HCT116 (cell line): ENCODE measurements around the gene POP5. TPM values are rescaled to one million over a fixed set of nuclear protein-coding genes. Genes with fewer than 3 reads are reported as not detected.

Source experiments
- ATAC-seq: fragments of 200-7000 bp; cut with Tn5 transposase; 2 replicates; pipeline ENCODE4 v1.9.1; 2020; ENCODE audit warnings: mild to moderate bottlenecking, moderate library complexity
- BruUV-seq: library from RNA; stranded (reverse); fragments of 400-500 nt; replicated peaks from 2 replicates; lab custom pipeline; 2021; lab: Mats Ljungman, UMichigan
- CTCF ChIA-PET: fragments of 300-600 bp; sonication (Branson Sonifier 250); formaldehyde crosslinking; loops from one replicate; lab custom pipeline; 2021; ENCODE audit warnings: antibody characterized with exemption; lab: Charles Lee
- POLR2A ChIA-PET: fragments of 300-600, 350-600 bp; sonication (Branson Sonifier 250); formaldehyde crosslinking; loops from one replicate; lab custom pipeline; 2021; ENCODE audit warnings: antibody characterized with exemption; lab: Charles Lee
- RAD21 ChIA-PET, 2 experiments: fragments of 300-600 bp; sonication (Branson Sonifier 250); formaldehyde crosslinking; loops; one replicate each; lab custom pipeline; 2023; ENCODE audit warnings: low total read pairs in 2 of 2; ENCODE audit not compliant: uncharacterized antibody in 2 of 2, unreplicated experiment in 2 of 2, low non-redundant PET in 1 of 2; lab: Charles Lee
- DNase-seq: peaks from one replicate; pipeline ENCODE4 v3.0.0-alpha.2; 2010; ENCODE audit warnings: low read depth, low spot score
- H2AFZ ChIP-seq: fragments of 200-600 bp; shearing (Covaris generic), sonication (generic); 2 replicates; pipeline ENCODE4 v1.6.1; 2017; ENCODE audit warnings: low read depth, mixed run types, mixed read lengths, antibody characterized with exemption, low read length; ENCODE audit not compliant: poor library complexity, severe bottlenecking
- H3K27ac ChIP-seq: 2 replicates; pipeline ENCODE4 v1.5.1; 2012; ENCODE audit warnings: low read depth, low read length
- H3K27me3 ChIP-seq: fragments of 200-600 bp; sonication (generic); 2 replicates; pipeline ENCODE4 v1.6.1; 2016; ENCODE audit warnings: mixed run types, low read length, mixed read lengths; ENCODE audit not compliant: insufficient read depth
- H3K36me3 ChIP-seq, 2 experiments: fragments of 200-500 bp in 1 of 2; fragments of 200-600 bp in 1 of 2; sonication (Bioruptor generic) in 1 of 2; sonication (generic) in 1 of 2; 2 replicates each; pipeline versions ENCODE4 v1.5.1 to v1.6.1; 2014 to 2016; ENCODE audit warnings: low read length in 2 of 2, inconsistent platforms in 1 of 2, mixed read lengths in 1 of 2, mixed run types in 1 of 2; ENCODE audit not compliant: insufficient read depth in 2 of 2, control insufficient read depth in 1 of 2
- H3K4me1 ChIP-seq, 2 experiments: fragments of 200-600 bp in 1 of 2; sonication (generic) in 1 of 2; 2 replicates each; pipeline versions ENCODE4 v1.5.1 to v1.6.1; 2012 to 2017; ENCODE audit warnings: low read length in 2 of 2, inconsistent platforms in 1 of 2, mild to moderate bottlenecking in 1 of 2, mixed read lengths in 1 of 2, mixed run types in 1 of 2, moderate library complexity in 1 of 2; ENCODE audit not compliant: insufficient read depth in 2 of 2, control insufficient read depth in 1 of 2
- H3K4me2 ChIP-seq: fragments of 200-600 bp; sonication (generic); 2 replicates; pipeline ENCODE4 v1.6.1; 2017; ENCODE audit warnings: mixed run types, low read length, mixed read lengths
- H3K4me3 ChIP-seq, 2 experiments: fragments of 200-600 bp in 1 of 2; sonication (generic) in 1 of 2; replicated peaks in 1 of 2; 2 replicates each; pipeline ENCODE4 v1.5.1; 2011 to 2016; ENCODE audit warnings: low read length in 2 of 2, control low read depth in 1 of 2, low read depth in 1 of 2, mild to moderate bottlenecking in 1 of 2, mixed read lengths in 1 of 2, mixed run types in 1 of 2
- H3K79me2 ChIP-seq: fragments of 200-600 bp; sonication (generic); 2 replicates; pipeline ENCODE4 v1.6.1; 2017; ENCODE audit warnings: mild to moderate bottlenecking, mixed run types, low read length, moderate library complexity, mixed read lengths; ENCODE audit not compliant: insufficient read depth
- H3K9ac ChIP-seq: fragments of 200-600 bp; sonication (generic); 2 replicates; pipeline ENCODE4 v1.6.1; 2016; ENCODE audit warnings: low read length, mixed read lengths
- H3K9me2 ChIP-seq: fragments of 200-600 bp; sonication (generic), shearing (Covaris generic); 2 replicates; pipeline ENCODE4 v1.6.1; 2017; ENCODE audit warnings: mixed run types, mild to moderate bottlenecking, moderate library complexity; ENCODE audit not compliant: insufficient read depth
- H3K9me3 ChIP-seq, 2 experiments: fragments of 200-500 bp in 1 of 2; fragments of 200-600 bp in 1 of 2; sonication (Bioruptor generic) in 1 of 2; sonication (generic) in 1 of 2; 2 replicates each; pipeline ENCODE4 v1.6.1; 2014 to 2017; ENCODE audit warnings: low read length in 2 of 2, mixed read lengths in 2 of 2, inconsistent platforms in 1 of 2, low read depth in 1 of 2, mild to moderate bottlenecking in 1 of 2, mixed run types in 1 of 2, moderate library complexity in 1 of 2; ENCODE audit not compliant: control insufficient read depth in 1 of 2, insufficient read depth in 1 of 2
- H4K20me1 ChIP-seq: fragments of 200-600 bp; sonication (generic), shearing (Covaris generic); 2 replicates; pipeline ENCODE4 v1.6.1; 2017; ENCODE audit warnings: mixed run types, mild to moderate bottlenecking, moderate library complexity; ENCODE audit not compliant: insufficient read depth
- ATF3 ChIP-seq: IDR thresholded peaks from 2 replicates; pipeline ENCODE4 v1.6.1; 2012
- CBX3 ChIP-seq: IDR thresholded peaks from 2 replicates; pipeline ENCODE4 v1.6.1; 2012; ENCODE audit warnings: low read depth
- CEBPB ChIP-seq: IDR thresholded peaks from 2 replicates; pipeline ENCODE4 v1.6.1; 2012; ENCODE audit warnings: low read depth
- CTCF ChIP-seq, 3 experiments: fragments of 200-600 bp in 1 of 3; sonication (generic) in 1 of 3; IDR thresholded peaks in 2 of 3; conservative IDR thresholded peaks in 1 of 3; 2 replicates each; pipeline ENCODE4 v1.5.1; 2012 to 2017; ENCODE audit warnings: low read depth in 2 of 3, low read length in 2 of 3, antibody characterized with exemption in 1 of 3, borderline replicate concordance in 1 of 3, control low read depth in 1 of 3, mild to moderate bottlenecking in 1 of 3, mixed read lengths in 1 of 3, mixed run types in 1 of 3, moderate library complexity in 1 of 3; ENCODE audit not compliant: insufficient read depth in 1 of 3
- ELF1 ChIP-seq: IDR thresholded peaks from 2 replicates; pipeline ENCODE4 v1.6.1; 2012; ENCODE audit warnings: low read depth, borderline replicate concordance
- EZH2 ChIP-seq: fragments of 200-600 bp; sonication (generic); IDR thresholded peaks from 2 replicates; pipeline ENCODE4 v1.6.1; 2017; ENCODE audit warnings: antibody characterized with exemption, mixed run types
- EZH2phosphoT487 ChIP-seq: fragments of 200-600 bp; IDR thresholded peaks from 2 replicates; pipeline ENCODE4 v1.6.1; 2018; ENCODE audit warnings: antibody characterized with exemption, borderline replicate concordance
- FOSL1 ChIP-seq: IDR thresholded peaks from 2 replicates; pipeline ENCODE4 v1.6.1; 2012; ENCODE audit warnings: low read depth
- MAX ChIP-seq: IDR thresholded peaks from 2 replicates; pipeline ENCODE4 v1.6.1; 2012
- POLR2A ChIP-seq: IDR thresholded peaks from 2 replicates; pipeline ENCODE4 v1.7.0; 2011; ENCODE audit warnings: borderline replicate concordance; ENCODE audit not compliant: insufficient read depth, insufficient read length; ENCODE audit errors: extremely low read depth
- POLR2AphosphoS5 ChIP-seq: IDR thresholded peaks from 2 replicates; pipeline ENCODE4 v1.6.1; 2011; ENCODE audit warnings: mild to moderate bottlenecking, low read depth, low read length, moderate library complexity
- REST ChIP-seq: IDR thresholded peaks from 2 replicates; pipeline ENCODE4 v1.6.1; 2012; ENCODE audit warnings: low read depth
- SIN3A ChIP-seq: IDR thresholded peaks from 2 replicates; pipeline ENCODE4 v1.6.1; 2012; ENCODE audit warnings: low read depth
- SP1 ChIP-seq: IDR thresholded peaks from 2 replicates; pipeline ENCODE4 v1.6.1; 2012; ENCODE audit warnings: low read depth
- SRF ChIP-seq: IDR thresholded peaks from 2 replicates; pipeline ENCODE4 v1.6.1; 2012; ENCODE audit warnings: low read depth
- TCF7L2 ChIP-seq: IDR thresholded peaks from 2 replicates; pipeline ENCODE4 v1.7.0; 2011; ENCODE audit warnings: borderline replicate concordance, inconsistent platforms; ENCODE audit not compliant: insufficient read depth, insufficient read length; ENCODE audit errors: extremely low read depth
- YY1 ChIP-seq: IDR thresholded peaks from 2 replicates; pipeline ENCODE4 v1.6.1; 2011; ENCODE audit warnings: low read length, low read depth, moderate library complexity, mild to moderate bottlenecking; ENCODE audit not compliant: insufficient replicate concordance; ENCODE audit errors: extremely low read depth
- ZFX ChIP-seq: fragments of 450-650 bp; IDR thresholded peaks from 2 replicates; pipeline ENCODE4 v1.6.1; 2017
- intact Hi-C: fragments of 100-400 bp; cut with micrococcal nuclease; formaldehyde crosslinking; loops from 2 replicates; pipeline ENCODE4 v1.10.0; 2022
- total RNA-seq: library from RNA; stranded (reverse); gene quantifications from one replicate; pipeline ENCODE4 v1.2.1, GENCODE V29; 2021; ENCODE audit not compliant: unreplicated experiment

The POP5 gene
- total RNA-seq, 1 experiment from 2014 or later = 66.9 TPM

GRCh38 chr12:120596901-120597300 lies 15.7 kb upstream of the POP5 start:
- Histone ChIP-seq H3K4me2 (no peak overlapping the region), H3K9me3 (no peaks in the 10 kb centered on the region), H3K79me2 (no peaks in the 10 kb centered on the region), H3K9ac (no peak overlapping the region), H2AFZ (no peak overlapping the region), H3K4me1 (peaks cover 5 to 10% of the 10 kb centered on the region in 2 experiments), H4K20me1 (no peaks in the 10 kb centered on the region), H3K36me3 (no peaks in the 10 kb centered on the region), H3K9me2 (no peaks in the 10 kb centered on the region), H3K27ac (no peak overlapping the region), H3K4me3 (no peak overlapping the region), H3K27me3 (no peaks in the 10 kb centered on the region)
- ChIA-PET POLR2A (no interaction called here), RAD21 (no interaction called here), CTCF (no interaction called here)
- BruUV-seq = no TSS peak
- no peak for ATAC-seq
- intact Hi-C loops = no loop called here
- no peak for DNase-seq
- TF ChIP-seq CBX3 = no peak
- no peak for TF ChIP-seq CEBPB
- no peak for TF ChIP-seq ATF3
- no peak for TF ChIP-seq ZFX
- no peak for TF ChIP-seq POLR2AphosphoS5
- no peak for TF ChIP-seq SRF
- TF ChIP-seq FOSL1 = no peak
- no peak for TF ChIP-seq REST
- TF ChIP-seq EZH2 = no peak
- no peak for TF ChIP-seq MAX
- no peak for TF ChIP-seq EZH2phosphoT487
- TF ChIP-seq ELF1 = no peak
- TF ChIP-seq TCF7L2 = no peak
- no peak for TF ChIP-seq POLR2A
- no peak for TF ChIP-seq SIN3A
- TF ChIP-seq CTCF (IDR thresholded peaks at IDR 0.05 in 2 of 3, conservative IDR thresholded peaks at IDR 0.05 in 1 of 3; ENCODE audit: borderline replicate concordance in 1 of 3, insufficient read depth in 1 of 3, low read depth in 2 of 3, low read length in 2 of 3) = no peak
- no peak for TF ChIP-seq SP1
- TF ChIP-seq YY1 = no peak
